Measurements from ENCODE around the gene CNKSR2. TPM values are rescaled to one million over a fixed set of nuclear protein-coding genes. Genes with fewer than 3 reads are reported as not detected.
"Not testable (repeated sequence)": the region's sequence is repeated elsewhere in the genome, so short reads cannot be mapped to it uniquely, and the experiment has no call there.

CNKSR2 gene
- total RNA-seq, 1 experiment from 2014 or later, result not detected

GRCh38 chrX:21412883-21413282, 38.7 kb downstream of the CNKSR2 start:
- in situ Hi-C loops (cut with HindIII; ENCODE audit: low pct_unique_long_range_greater_than_20kb, low sequenced_read_pairs), result no loop called here
- DNase-seq (ENCODE audit: low read depth), result no peak

- in situ Hi-C loops (cut with HindIII; ENCODE audit: low pct_unique_long_range_greater_than_20kb, low sequenced_read_pairs), result no loop called here
- DNase-seq (ENCODE audit: low read depth), result no peak
Measured at GRCh38 chrX:21427086-21427485, 52.9 kb downstream of the CNKSR2 start.

GRCh38 chrX:21437036-21437435, 62.8 kb downstream of the CNKSR2 start:
- no peak for DNase-seq (ENCODE audit: low read depth)
- in situ Hi-C loops (cut with HindIII; ENCODE audit: low pct_unique_long_range_greater_than_20kb, low sequenced_read_pairs), result no loop called here

- no peak for DNase-seq (ENCODE audit: low read depth)
- in situ Hi-C loops (cut with HindIII; ENCODE audit: low pct_unique_long_range_greater_than_20kb, low sequenced_read_pairs), result no loop called here
Measured at GRCh38 chrX:21438792-21439191, 64.6 kb downstream of the CNKSR2 start.

GRCh38 chrX:21440911-21441310, 66.7 kb downstream of the CNKSR2 start:
- DNase-seq (ENCODE audit: low read depth), result no peak
- in situ Hi-C loops (cut with HindIII; ENCODE audit: low pct_unique_long_range_greater_than_20kb, low sequenced_read_pairs), result no loop called here

- in situ Hi-C loops (cut with HindIII; ENCODE audit: low pct_unique_long_range_greater_than_20kb, low sequenced_read_pairs), result no loop called here
Measured at GRCh38 chrX:21457718-21458117, 83.5 kb downstream of the CNKSR2 start.

DNA sequence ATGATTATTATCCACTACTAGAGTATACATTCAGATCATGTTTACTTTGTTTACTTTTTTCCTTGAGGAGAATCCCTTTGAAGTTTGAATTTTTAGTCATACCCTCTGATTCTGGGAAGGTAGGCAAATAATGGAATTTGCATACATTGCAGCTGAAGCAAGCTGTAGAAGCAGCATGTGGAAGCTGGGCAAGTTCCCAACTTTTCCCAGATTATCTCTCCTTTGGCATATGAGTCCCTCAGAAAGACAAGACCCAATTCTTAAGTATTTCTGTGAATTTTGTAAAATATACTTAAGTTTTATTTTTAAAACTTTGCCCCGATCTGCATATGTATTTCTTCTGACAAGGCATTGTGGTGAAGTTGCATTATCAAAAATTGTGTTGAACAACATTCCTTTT, 94.9 kb downstream of the CNKSR2 start:
- in situ Hi-C loops (cut with HindIII; ENCODE audit: low pct_unique_long_range_greater_than_20kb, low sequenced_read_pairs), result no loop called here
- DNase-seq (ENCODE audit: low read depth), result no peak

More at GRCh38 chrX:21457718-21458117, 83.5 kb downstream of the CNKSR2 start:
- no peak for DNase-seq (ENCODE audit: low read depth)

DNA sequence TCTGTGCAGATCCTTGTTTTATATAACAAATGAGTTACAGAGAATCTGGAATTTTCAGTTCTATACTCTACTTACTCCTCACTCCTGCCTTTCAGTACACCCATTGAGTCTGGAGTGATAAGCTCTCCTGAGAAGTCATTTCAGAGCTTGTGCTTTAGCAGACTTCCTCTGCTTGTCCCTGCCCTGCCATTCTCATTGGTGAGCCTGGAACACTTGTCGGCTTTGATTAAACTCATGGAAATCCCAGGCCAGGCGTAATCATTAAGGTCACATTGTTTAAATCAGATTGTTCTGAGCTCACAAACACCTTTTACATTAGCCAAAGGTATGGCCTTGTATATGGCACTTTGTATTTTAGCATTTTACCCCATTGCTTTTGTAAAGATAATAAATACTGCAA, 102.7 kb downstream of the CNKSR2 start:
- no peak for DNase-seq (ENCODE audit: low read depth)
- in situ Hi-C loops (cut with HindIII; ENCODE audit: low pct_unique_long_range_greater_than_20kb, low sequenced_read_pairs), result no loop called here

DNA sequence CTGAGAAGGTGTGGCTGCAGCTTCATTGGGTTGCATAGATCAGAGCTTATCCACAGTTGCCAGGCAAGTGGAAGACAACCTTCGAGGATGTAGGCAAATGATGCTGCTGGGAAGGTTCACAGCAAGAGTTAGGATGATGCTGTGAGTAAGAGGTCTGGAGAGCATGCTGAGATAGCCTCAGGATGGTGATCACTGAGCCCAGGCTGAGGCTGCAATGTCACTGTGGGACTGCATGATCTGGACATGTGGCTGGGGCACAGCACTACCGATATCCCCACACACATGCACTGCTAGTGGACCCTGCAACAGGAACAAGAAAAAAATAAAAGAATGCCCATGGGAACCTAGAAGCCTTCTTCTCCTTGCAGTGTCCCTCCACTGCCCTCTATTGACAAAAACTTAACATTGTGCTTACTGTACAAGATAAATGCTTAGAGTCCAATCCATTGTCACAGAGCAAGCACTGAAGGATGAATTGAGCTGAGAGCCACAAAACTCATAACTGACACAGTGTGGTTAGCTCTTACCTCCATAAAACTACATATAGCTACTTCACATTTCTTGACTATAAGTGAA, 105.6 kb downstream of the CNKSR2 start:
- peak; percentile 29 for DNase-seq (ENCODE audit: low read depth)
- in situ Hi-C loops (cut with HindIII; ENCODE audit: low pct_unique_long_range_greater_than_20kb, low sequenced_read_pairs), result no loop called here

- DNase-seq (ENCODE audit: low read depth), result no peak
- in situ Hi-C loops (cut with HindIII; ENCODE audit: low pct_unique_long_range_greater_than_20kb, low sequenced_read_pairs), result no loop called here
Measured at GRCh38 chrX:21481761-21482160, 107.5 kb downstream of the CNKSR2 start.

GRCh38 chrX:21484051-21484450, 109.8 kb downstream of the CNKSR2 start:
- in situ Hi-C loops (cut with HindIII; ENCODE audit: low pct_unique_long_range_greater_than_20kb, low sequenced_read_pairs), result not testable (repeated sequence)

DNA sequence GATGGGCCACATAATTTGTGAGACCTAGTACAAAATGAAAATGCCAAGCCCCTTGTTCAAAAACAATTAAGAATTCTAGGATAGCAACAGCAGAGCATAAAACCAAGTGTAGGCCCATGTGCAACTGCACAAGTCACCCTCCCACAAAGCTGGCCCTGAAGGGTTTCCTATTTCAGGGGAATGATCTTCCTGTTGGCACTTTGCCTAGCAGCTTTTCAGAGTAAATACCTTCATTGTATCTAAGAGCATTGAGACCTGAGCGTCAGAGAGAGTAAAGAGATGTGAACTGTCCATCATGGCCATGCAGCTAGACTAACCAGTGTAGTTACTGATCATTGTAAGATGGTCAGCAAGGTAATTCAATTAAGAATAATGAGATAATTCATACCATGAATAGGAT, 113.6 kb downstream of the CNKSR2 start:
- in situ Hi-C loops (cut with HindIII; ENCODE audit: low pct_unique_long_range_greater_than_20kb, low sequenced_read_pairs), result no loop called here
- no peak for DNase-seq (ENCODE audit: low read depth)

More at GRCh38 chrX:21484051-21484450, 109.8 kb downstream of the CNKSR2 start:
- DNase-seq (ENCODE audit: low read depth), result not testable (repeated sequence)

- peak; percentile 8 for DNase-seq (ENCODE audit: low read depth)
- in situ Hi-C loops (cut with HindIII; ENCODE audit: low pct_unique_long_range_greater_than_20kb, low sequenced_read_pairs), result no loop called here
Measured at GRCh38 chrX:21490341-21490740, 116.1 kb downstream of the CNKSR2 start.

GRCh38 chrX:21493226-21493830, 119.1 kb downstream of the CNKSR2 start:
- in situ Hi-C loops (cut with HindIII; ENCODE audit: low pct_unique_long_range_greater_than_20kb, low sequenced_read_pairs), result no loop called here
- DNase-seq (ENCODE audit: low read depth), result no peak

GRCh38 chrX:21503593-21503992, 129.4 kb downstream of the CNKSR2 start:
- in situ Hi-C loops (cut with HindIII; ENCODE audit: low pct_unique_long_range_greater_than_20kb, low sequenced_read_pairs), result no loop called here
- DNase-seq (ENCODE audit: low read depth), result no peak

DNA sequence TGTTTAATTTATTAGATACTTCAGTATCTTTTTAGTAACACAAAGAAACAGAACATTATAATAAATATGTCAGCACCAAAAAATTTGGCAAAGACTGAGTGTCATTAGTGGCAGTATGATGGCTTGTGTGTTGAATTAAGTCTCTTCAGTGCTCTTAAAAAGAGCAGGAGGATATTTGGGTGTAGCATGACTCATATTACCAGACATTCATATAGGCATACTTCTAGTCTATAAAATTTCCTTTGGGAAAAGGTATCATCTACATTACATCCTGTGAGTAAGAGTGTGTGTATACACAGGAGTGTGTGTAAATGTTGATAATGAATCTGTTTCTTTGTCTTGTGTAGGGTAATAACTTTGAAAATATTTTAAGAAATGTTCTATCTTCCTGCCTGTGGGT, 135.7 kb downstream of the CNKSR2 start:
- in situ Hi-C loops (cut with HindIII; ENCODE audit: low pct_unique_long_range_greater_than_20kb, low sequenced_read_pairs), result no loop called here
- DNase-seq (ENCODE audit: low read depth), result no peak

- in situ Hi-C loops (cut with HindIII; ENCODE audit: low pct_unique_long_range_greater_than_20kb, low sequenced_read_pairs), result no loop called here
- DNase-seq (ENCODE audit: low read depth), result no peak
Measured at GRCh38 chrX:21524008-21524407, 149.8 kb downstream of the CNKSR2 start.

GRCh38 chrX:21528076-21528475, 153.9 kb downstream of the CNKSR2 start:
- in situ Hi-C loops (cut with HindIII; ENCODE audit: low pct_unique_long_range_greater_than_20kb, low sequenced_read_pairs), result no loop called here
- DNase-seq (ENCODE audit: low read depth), result no peak

GRCh38 chrX:21529771-21530170, 155.6 kb downstream of the CNKSR2 start:
- DNase-seq (ENCODE audit: low read depth), result no peak
- in situ Hi-C loops (cut with HindIII; ENCODE audit: low pct_unique_long_range_greater_than_20kb, low sequenced_read_pairs), result no loop called here

DNA sequence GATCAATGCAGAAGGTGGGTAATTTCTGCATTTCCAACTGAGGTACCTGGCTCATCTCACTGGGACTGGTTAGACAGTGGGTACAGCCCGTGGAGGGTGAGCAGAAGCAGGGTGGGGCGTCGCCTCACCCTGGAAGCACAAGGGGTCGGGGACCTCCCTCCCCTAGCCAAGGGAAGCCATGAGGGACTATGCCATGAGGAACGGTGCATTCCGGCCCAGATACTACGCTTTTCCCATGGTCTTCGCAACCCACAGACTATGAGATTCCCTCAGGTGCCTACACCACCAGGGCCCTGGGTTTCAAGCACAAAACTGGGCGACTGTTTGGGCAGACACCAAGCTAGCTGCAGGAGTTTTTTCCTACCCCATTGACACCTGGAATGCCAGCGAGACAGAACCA, 170.4 kb downstream of the CNKSR2 start:
- in situ Hi-C loops (cut with HindIII; ENCODE audit: low pct_unique_long_range_greater_than_20kb, low sequenced_read_pairs); DNase-seq (ENCODE audit: low read depth): not testable (repeated sequence)
